Stimulated activated naive CD8-positive, alpha-beta T cell treated with anti-CD3 and anti-CD28 coated beads, Interleukin-15, amount 100 ng/mL, for 72 hours (primary cell): ENCODE results near the gene TEX14.
"Not testable (repeated sequence)": the region's sequence is repeated elsewhere in the genome, so short reads cannot be mapped to it uniquely, and the experiment has no call there.

Experiments
- ATAC-seq: fragments of 150-1000 bp; cut with Tn5 transposase; 2 replicates; pipeline ENCODE4 v1.10.0; 2021; ENCODE audit warnings: mild to moderate bottlenecking, moderate library complexity
- DNase-seq, 2 donors: peaks; one replicate each; pipeline ENCODE4 v3.0.0; 2021 to 2022
- H3K27ac Mint-ChIP-seq, 2 donors: one replicate each; pipeline ENCODE4 v1.8.0; 2022; ENCODE audit warnings: mild to moderate bottlenecking in 2 of 2, mixed read lengths in 2 of 2, moderate library complexity in 2 of 2
- H3K27me3 Mint-ChIP-seq: one replicate; pipeline ENCODE4 v1.8.0; 2022; ENCODE audit warnings: mixed read lengths
- H3K4me1 Mint-ChIP-seq: one replicate; pipeline ENCODE4 v1.8.0; 2022; ENCODE audit warnings: mild to moderate bottlenecking, mixed read lengths
- H3K4me3 Mint-ChIP-seq, 2 donors: one replicate each; pipeline ENCODE4 v1.8.0; 2022; ENCODE audit warnings: mild to moderate bottlenecking in 2 of 2, mixed read lengths in 2 of 2, moderate library complexity in 1 of 2
- H3K9me3 Mint-ChIP-seq, 2 donors: one replicate each; pipeline ENCODE4 v1.8.0; 2022; ENCODE audit warnings: mixed read lengths in 2 of 2

TEX14 gene

GRCh38 chr17:58668598-58668935 lies 23.3 kb downstream of the TEX14 start:
- no peak for DNase-seq
- H3K4me1 Mint-ChIP-seq = peaks cover 8% of the 10 kb centered on the region
- no peaks in the 10 kb centered on the region for H3K9me3 Mint-ChIP-seq
- peaks cover 26% of the 10 kb centered on the region for H3K27me3 Mint-ChIP-seq
- no peak overlapping the region for H3K4me3 Mint-ChIP-seq
- no peak for ATAC-seq
- H3K27ac Mint-ChIP-seq = no peak overlapping the region

- Mint-ChIP-seq H3K4me1 (peaks cover 8% of the 10 kb centered on the region), H3K4me3 (no peak overlapping the region), H3K9me3 (no peaks in the 10 kb centered on the region), H3K27ac (no peak overlapping the region), H3K27me3 (peaks cover 26% of the 10 kb centered on the region)
- no peak for ATAC-seq
- no peak for DNase-seq
Measured at GRCh38 chr17:58667934-58668597, 23.8 kb downstream of the TEX14 start.

GRCh38 chr17:58666858-58667267 lies 25.0 kb downstream of the TEX14 start:
- H3K27me3 Mint-ChIP-seq = peaks cover 26% of the 10 kb centered on the region
- ATAC-seq (peak; percentile 48), DNase-seq (peak in 1 of 2 donors; percentile 38)
- no peaks in the 10 kb centered on the region for H3K9me3 Mint-ChIP-seq
- no peak overlapping the region for H3K27ac Mint-ChIP-seq
- H3K4me3 Mint-ChIP-seq = peak overlapping the region; percentile 13 to 67
- peaks cover 8% of the 10 kb centered on the region for H3K4me1 Mint-ChIP-seq

GRCh38 chr17:58665946-58666857 lies 25.6 kb downstream of the TEX14 start:
- peak overlapping the region; percentile 13 to 67 for H3K4me3 Mint-ChIP-seq
- H3K27me3 Mint-ChIP-seq = peaks cover 26% of the 10 kb centered on the region
- DNase-seq (no peak), ATAC-seq (peak; percentile 39)
- H3K4me1 Mint-ChIP-seq = peaks cover 8% of the 10 kb centered on the region
- H3K27ac Mint-ChIP-seq = no peak overlapping the region
- no peaks in the 10 kb centered on the region for H3K9me3 Mint-ChIP-seq

- ATAC-seq = no peak
- Mint-ChIP-seq H3K27ac (no peak overlapping the region), H3K4me3 (no peak overlapping the region), H3K9me3 (no peaks in the 10 kb centered on the region), H3K4me1 (peaks cover 11% of the 10 kb centered on the region), H3K27me3 (peaks cover 26% of the 10 kb centered on the region)
- no peak for DNase-seq
Measured at GRCh38 chr17:58664302-58664701, 27.5 kb downstream of the TEX14 start.

GRCh38 chr17:58661499-58661898 lies 30.3 kb downstream of the TEX14 start:
- ATAC-seq (no peak), DNase-seq (no peak)
- no peak overlapping the region for H3K4me3 Mint-ChIP-seq
- H3K9me3 Mint-ChIP-seq = no peaks in the 10 kb centered on the region
- H3K4me1 Mint-ChIP-seq = peaks cover 22% of the 10 kb centered on the region
- H3K27me3 Mint-ChIP-seq = peaks cover 5% of the 10 kb centered on the region
- no peak overlapping the region for H3K27ac Mint-ChIP-seq

GRCh38 chr17:58660621-58661020 lies 31.2 kb downstream of the TEX14 start:
- Mint-ChIP-seq H3K27me3 (no peaks in the 10 kb centered on the region), H3K4me3 (peak overlapping the region in 1 of 2 donors; percentile 44), H3K4me1 (peaks cover 19% of the 10 kb centered on the region), H3K27ac (no peak overlapping the region), H3K9me3 (no peaks in the 10 kb centered on the region)
- ATAC-seq (no peak), DNase-seq (no peak)

GRCh38 chr17:58659714-58660084 lies 32.1 kb downstream of the TEX14 start:
- Mint-ChIP-seq H3K4me3 (peak overlapping the region; percentile 65 to 70), H3K27ac (peak overlapping the region; percentile 100), H3K4me1 (peaks cover 19% of the 10 kb centered on the region)
- not testable (repeated sequence) for ATAC-seq, H3K9me3 Mint-ChIP-seq, DNase-seq, H3K27me3 Mint-ChIP-seq

GRCh38 chr17:58658804-58659713 lies 32.8 kb downstream of the TEX14 start:
- peak; percentile 86 to 90 for DNase-seq
- peak; percentile 92 for ATAC-seq
- Mint-ChIP-seq H3K9me3 (no peaks in the 10 kb centered on the region), H3K4me3 (peak overlapping the region; percentile 65 to 70), H3K4me1 (peaks cover 19% of the 10 kb centered on the region), H3K27me3 (no peaks in the 10 kb centered on the region), H3K27ac (peak overlapping the region; percentile 100)

- peak overlapping the region; percentile 10 to 70 for H3K4me3 Mint-ChIP-seq
- H3K27me3 Mint-ChIP-seq, H3K9me3 Mint-ChIP-seq, ATAC-seq: not testable (repeated sequence)
- peak overlapping the region; percentile 100 for H3K27ac Mint-ChIP-seq
- peaks cover 19% of the 10 kb centered on the region for H3K4me1 Mint-ChIP-seq
- DNase-seq = peak; percentile 15 to 60
Measured at GRCh38 chr17:58657962-58658803, 33.7 kb downstream of the TEX14 start.

- no peaks in the 10 kb centered on the region for H3K27me3 Mint-ChIP-seq
- H3K27ac Mint-ChIP-seq = no peak overlapping the region
- no peaks in the 10 kb centered on the region for H3K4me1 Mint-ChIP-seq
- H3K4me3 Mint-ChIP-seq = no peak overlapping the region
- peak; percentile 52 for ATAC-seq
- DNase-seq = no peak
- H3K9me3 Mint-ChIP-seq = no peaks in the 10 kb centered on the region
Measured at GRCh38 chr17:58648236-58648635, 43.6 kb downstream of the TEX14 start.

- Mint-ChIP-seq H3K4me1 (peaks cover 7% of the 10 kb centered on the region), H3K9me3 (no peaks in the 10 kb centered on the region), H3K4me3 (no peak overlapping the region), H3K27me3 (no peaks in the 10 kb centered on the region), H3K27ac (no peak overlapping the region)
- DNase-seq (no peak), ATAC-seq (no peak)
Measured at GRCh38 chr17:58643147-58643546, 48.7 kb downstream of the TEX14 start.

GRCh38 chr17:58641887-58642311 lies 49.9 kb downstream of the TEX14 start:
- no peak overlapping the region for H3K4me3 Mint-ChIP-seq
- H3K27ac Mint-ChIP-seq = no peak overlapping the region
- no peaks in the 10 kb centered on the region for H3K9me3 Mint-ChIP-seq
- H3K27me3 Mint-ChIP-seq = no peaks in the 10 kb centered on the region
- no peak for DNase-seq
- peaks cover 7% of the 10 kb centered on the region for H3K4me1 Mint-ChIP-seq
- no peak for ATAC-seq

GRCh38 chr17:58640202-58640601 lies 51.6 kb downstream of the TEX14 start:
- H3K4me1 Mint-ChIP-seq = peaks cover 7% of the 10 kb centered on the region
- H3K4me3 Mint-ChIP-seq = no peak overlapping the region
- DNase-seq = no peak
- no peak overlapping the region for H3K27ac Mint-ChIP-seq
- H3K9me3 Mint-ChIP-seq = no peaks in the 10 kb centered on the region
- ATAC-seq = no peak
- H3K27me3 Mint-ChIP-seq = no peaks in the 10 kb centered on the region

GRCh38 chr17:58639681-58640080 lies 52.2 kb downstream of the TEX14 start:
- Mint-ChIP-seq H3K4me3 (no peak overlapping the region), H3K27me3 (no peaks in the 10 kb centered on the region), H3K27ac (no peak overlapping the region), H3K4me1 (peaks cover 7% of the 10 kb centered on the region), H3K9me3 (no peaks in the 10 kb centered on the region)
- DNase-seq (no peak), ATAC-seq (no peak)
